T-helper 2 cell treated with Interferon-gamma antibody and Interleukin-4, amounts not matched to agents 5 μg/mL and 100 μg/mL, for 36 hours (primary cell): ENCODE results near the gene ARF3.

Experiments
- DNase-seq: peaks from one replicate; pipeline ENCODE4 v3.0.0; 2021; ENCODE audit warnings: low spot score
- H3K27ac Mint-ChIP-seq: one replicate; pipeline ENCODE4 v1.8.0; 2021; ENCODE audit warnings: mild to moderate bottlenecking, mixed read lengths
- H3K27me3 Mint-ChIP-seq: one replicate; pipeline ENCODE4 v1.8.0; 2021; ENCODE audit warnings: low read depth, mixed read lengths
- H3K36me3 Mint-ChIP-seq: one replicate; pipeline ENCODE4 v1.8.0; 2021; ENCODE audit warnings: low read depth, mixed read lengths
- H3K4me1 Mint-ChIP-seq: one replicate; pipeline ENCODE4 v1.8.0; 2021; ENCODE audit warnings: low read depth, mixed read lengths
- H3K4me3 Mint-ChIP-seq: one replicate; pipeline ENCODE4 v1.8.0; 2022; ENCODE audit warnings: mild to moderate bottlenecking, moderate library complexity, mixed read lengths
- H3K9me3 Mint-ChIP-seq: one replicate; pipeline ENCODE4 v1.8.0; 2021; ENCODE audit warnings: mixed read lengths

Gene ARF3

GRCh38 chr12:48961801-48962200, 4.5 kb upstream of the ARF3 start:
- Mint-ChIP-seq H3K36me3 (peaks cover 2% of the 10 kb centered on the region), H3K4me3 (no peak overlapping the region), H3K4me1 (peaks cover 7% of the 10 kb centered on the region), H3K27ac (no peak overlapping the region), H3K9me3 (no peaks in the 10 kb centered on the region), H3K27me3 (peaks cover 29% of the 10 kb centered on the region)
- no peak for DNase-seq

DNA sequence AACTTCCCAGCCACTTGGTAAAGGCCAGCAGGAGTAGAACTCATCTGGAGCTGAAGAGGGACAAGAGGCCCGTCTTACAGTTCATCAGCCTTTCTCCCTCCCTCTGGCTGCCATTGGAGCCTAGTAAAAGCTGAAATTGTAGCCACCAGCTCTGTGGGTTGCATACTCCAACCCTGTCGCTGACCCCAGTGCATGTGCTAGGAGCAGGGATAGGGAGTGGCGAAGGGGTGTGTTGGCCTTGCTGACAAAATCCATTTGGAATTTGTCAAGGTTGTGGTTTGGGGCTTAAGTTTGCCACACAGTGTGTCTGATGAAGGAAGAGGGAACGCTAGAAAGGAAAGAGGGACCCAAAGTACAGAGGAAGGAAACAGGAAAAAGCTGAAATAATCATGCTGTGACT, 4.0 kb upstream of the ARF3 start:
- H3K27ac Mint-ChIP-seq = no peak overlapping the region
- peaks cover 29% of the 10 kb centered on the region for H3K27me3 Mint-ChIP-seq
- H3K36me3 Mint-ChIP-seq = peaks cover 2% of the 10 kb centered on the region
- no peak overlapping the region for H3K4me3 Mint-ChIP-seq
- DNase-seq = no peak
- peaks cover 12% of the 10 kb centered on the region for H3K4me1 Mint-ChIP-seq
- H3K9me3 Mint-ChIP-seq = no peaks in the 10 kb centered on the region

GRCh38 chr12:48960834-48961233, 3.5 kb upstream of the ARF3 start:
- no peak overlapping the region for H3K27ac Mint-ChIP-seq
- H3K27me3 Mint-ChIP-seq = peaks cover 29% of the 10 kb centered on the region
- H3K36me3 Mint-ChIP-seq = peaks cover 4% of the 10 kb centered on the region
- H3K4me1 Mint-ChIP-seq = peaks cover 17% of the 10 kb centered on the region
- no peak overlapping the region for H3K4me3 Mint-ChIP-seq
- no peaks in the 10 kb centered on the region for H3K9me3 Mint-ChIP-seq
- DNase-seq = no peak

GRCh38 chr12:48958049-48958388, 732 bp upstream of the ARF3 start:
- Mint-ChIP-seq H3K36me3 (peaks cover 13% of the 10 kb centered on the region), H3K4me1 (peaks cover 25% of the 10 kb centered on the region), H3K27me3 (peaks cover 19% of the 10 kb centered on the region), H3K9me3 (no peaks in the 10 kb centered on the region), H3K4me3 (peak overlapping the region; percentile 92), H3K27ac (no peak overlapping the region)
- no peak for DNase-seq

GRCh38 chr12:48956279-48957140, 777 bp downstream of the ARF3 start:
- H3K36me3 Mint-ChIP-seq = peaks cover 20% of the 10 kb centered on the region
- H3K27me3 Mint-ChIP-seq = peaks cover 18% of the 10 kb centered on the region
- peaks cover 28% of the 10 kb centered on the region for H3K4me1 Mint-ChIP-seq
- H3K9me3 Mint-ChIP-seq = no peaks in the 10 kb centered on the region
- peak overlapping the region; percentile 65 for H3K27ac Mint-ChIP-seq
- H3K4me3 Mint-ChIP-seq = peak overlapping the region; percentile 92
- DNase-seq = no peak

DNA sequence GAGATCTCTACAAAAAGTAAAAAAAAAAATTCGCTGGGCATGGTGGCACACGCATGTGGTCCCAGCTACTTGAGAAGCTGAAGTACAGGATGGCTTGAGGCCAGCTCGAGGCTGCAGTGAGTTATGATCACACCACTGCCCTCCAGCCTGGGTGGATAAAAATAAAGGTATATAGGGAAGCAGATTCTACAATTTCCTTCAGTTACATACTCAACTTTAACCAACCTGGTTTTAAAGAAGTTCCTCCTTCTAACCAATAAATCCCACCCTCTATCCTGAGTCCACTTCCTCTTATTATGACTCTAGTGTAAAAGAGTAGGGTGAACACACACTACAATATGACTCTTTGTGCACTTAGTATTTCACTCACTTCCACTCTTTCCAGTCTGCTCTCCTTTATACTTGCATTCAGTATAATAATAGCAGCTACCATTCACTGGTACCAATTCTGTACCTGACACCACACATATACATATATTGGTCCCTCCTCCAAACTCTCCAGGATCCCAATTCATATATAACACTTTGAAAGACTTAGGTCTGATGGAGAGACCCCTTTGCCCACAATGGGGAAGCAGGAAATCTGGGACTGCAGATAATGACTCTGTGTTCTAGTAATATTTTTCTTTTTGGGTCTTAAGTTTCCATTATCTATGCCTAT, 2.3 kb downstream of the ARF3 start:
- H3K27ac Mint-ChIP-seq = no peak overlapping the region
- no peak for DNase-seq
- no peaks in the 10 kb centered on the region for H3K9me3 Mint-ChIP-seq
- H3K36me3 Mint-ChIP-seq = peaks cover 23% of the 10 kb centered on the region
- peaks cover 28% of the 10 kb centered on the region for H3K4me1 Mint-ChIP-seq
- peak overlapping the region; percentile 92 for H3K4me3 Mint-ChIP-seq
- H3K27me3 Mint-ChIP-seq = peaks cover 7% of the 10 kb centered on the region

GRCh38 chr12:48954061-48954460, 3.2 kb downstream of the ARF3 start:
- H3K36me3 Mint-ChIP-seq = peaks cover 23% of the 10 kb centered on the region
- peaks cover 3% of the 10 kb centered on the region for H3K27me3 Mint-ChIP-seq
- H3K27ac Mint-ChIP-seq = no peak overlapping the region
- H3K4me1 Mint-ChIP-seq = peaks cover 28% of the 10 kb centered on the region
- DNase-seq = no peak
- H3K9me3 Mint-ChIP-seq = no peaks in the 10 kb centered on the region
- no peak overlapping the region for H3K4me3 Mint-ChIP-seq

DNA sequence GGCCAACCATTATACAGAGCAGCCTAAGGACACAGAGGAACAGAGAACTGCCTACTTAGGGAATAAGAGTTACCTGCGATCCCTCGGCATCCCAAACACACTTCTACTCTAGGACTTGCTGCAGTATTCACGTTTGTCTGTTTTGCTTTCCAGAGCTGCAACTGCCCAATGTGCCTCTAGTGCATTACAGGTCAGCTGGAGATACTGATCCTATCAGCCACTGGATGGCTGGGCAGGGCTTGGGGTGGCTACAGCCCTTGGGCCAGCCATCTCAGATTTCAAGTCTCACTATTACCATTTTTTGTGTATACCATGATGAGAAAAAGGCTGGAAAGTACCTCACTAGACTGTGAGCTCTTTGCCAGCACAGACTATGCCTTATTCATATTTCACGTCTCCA, 4.6 kb downstream of the ARF3 start:
- Mint-ChIP-seq H3K4me1 (peaks cover 28% of the 10 kb centered on the region), H3K36me3 (peaks cover 28% of the 10 kb centered on the region), H3K4me3 (no peak overlapping the region), H3K9me3 (no peaks in the 10 kb centered on the region), H3K27ac (no peak overlapping the region), H3K27me3 (no peaks in the 10 kb centered on the region)
- DNase-seq = no peak

DNA sequence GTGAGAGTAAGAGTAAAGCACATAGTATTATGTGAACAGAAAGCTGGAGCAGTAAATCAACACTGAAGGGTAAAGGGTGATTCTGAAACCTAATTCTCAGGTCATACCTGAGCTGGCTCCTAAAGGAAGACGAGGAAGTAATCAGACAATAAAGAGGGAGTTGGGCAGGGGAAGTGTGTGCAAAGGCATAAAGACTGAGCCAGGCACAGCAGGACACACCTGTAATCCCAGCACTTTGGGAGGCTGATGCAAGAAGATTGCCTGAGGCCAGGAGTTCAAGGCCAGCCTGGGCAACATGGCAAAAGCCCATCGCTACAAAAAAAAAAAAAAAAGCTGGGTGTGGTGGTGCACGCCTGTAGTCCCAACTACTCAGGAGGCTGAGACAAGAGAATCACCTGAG, 9.6 kb downstream of the ARF3 start:
- no peak overlapping the region for H3K27ac Mint-ChIP-seq
- H3K27me3 Mint-ChIP-seq = no peaks in the 10 kb centered on the region
- peaks cover 15% of the 10 kb centered on the region for H3K36me3 Mint-ChIP-seq
- DNase-seq = no peak
- H3K4me3 Mint-ChIP-seq = no peak overlapping the region
- no peaks in the 10 kb centered on the region for H3K9me3 Mint-ChIP-seq
- peaks cover 12% of the 10 kb centered on the region for H3K4me1 Mint-ChIP-seq

DNA sequence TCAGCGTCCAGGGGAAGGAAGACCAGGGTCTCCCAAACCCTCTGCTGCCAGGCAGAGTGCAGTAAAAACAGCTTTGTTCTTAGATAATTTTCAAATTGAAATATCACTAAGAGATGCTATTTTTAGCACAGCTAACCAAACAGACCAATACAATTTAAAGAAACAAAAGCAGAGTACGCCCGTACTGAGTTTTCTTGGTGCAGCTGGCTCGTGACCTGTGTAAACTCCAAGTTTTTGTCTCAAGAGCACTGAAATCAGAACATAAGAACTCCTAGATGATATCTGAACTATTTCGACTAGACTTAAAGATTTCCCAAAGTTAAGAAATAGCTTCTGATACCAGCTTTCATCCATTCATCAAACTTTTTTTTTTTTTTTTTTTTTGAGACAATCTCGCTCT, 10.3 kb downstream of the ARF3 start:
- Mint-ChIP-seq H3K4me1 (peaks cover 9% of the 10 kb centered on the region), H3K27ac (no peak overlapping the region), H3K4me3 (no peak overlapping the region), H3K36me3 (peaks cover 11% of the 10 kb centered on the region), H3K9me3 (no peaks in the 10 kb centered on the region), H3K27me3 (no peaks in the 10 kb centered on the region)
- no peak for DNase-seq

GRCh38 chr12:48946205-48946604, 11.1 kb downstream of the ARF3 start:
- no peak overlapping the region for H3K27ac Mint-ChIP-seq
- no peak for DNase-seq

GRCh38 chr12:48943221-48943620, 14.1 kb downstream of the ARF3 start:
- H3K27me3 Mint-ChIP-seq = no peaks in the 10 kb centered on the region

More at GRCh38 chr12:48946205-48946604, 11.1 kb downstream of the ARF3 start:
- no peak overlapping the region for H3K4me3 Mint-ChIP-seq
- no peaks in the 10 kb centered on the region for H3K27me3 Mint-ChIP-seq
- H3K4me1 Mint-ChIP-seq = peaks cover 9% of the 10 kb centered on the region
- H3K9me3 Mint-ChIP-seq = no peaks in the 10 kb centered on the region
- peaks cover 13% of the 10 kb centered on the region for H3K36me3 Mint-ChIP-seq

GRCh38 chr12:48940181-48940580, 17.1 kb downstream of the ARF3 start:
- Mint-ChIP-seq H3K4me1 (peaks cover 9% of the 10 kb centered on the region), H3K27me3 (no peaks in the 10 kb centered on the region), H3K4me3 (no peak overlapping the region), H3K27ac (no peak overlapping the region), H3K36me3 (peaks cover 25% of the 10 kb centered on the region), H3K9me3 (no peaks in the 10 kb centered on the region)
- DNase-seq = no peak

More at GRCh38 chr12:48943221-48943620, 14.1 kb downstream of the ARF3 start:
- H3K4me1 Mint-ChIP-seq = peaks cover 7% of the 10 kb centered on the region
- H3K9me3 Mint-ChIP-seq = no peaks in the 10 kb centered on the region
- no peak for DNase-seq
- H3K36me3 Mint-ChIP-seq = peaks cover 20% of the 10 kb centered on the region
- H3K27ac Mint-ChIP-seq = no peak overlapping the region
- no peak overlapping the region for H3K4me3 Mint-ChIP-seq

DNA sequence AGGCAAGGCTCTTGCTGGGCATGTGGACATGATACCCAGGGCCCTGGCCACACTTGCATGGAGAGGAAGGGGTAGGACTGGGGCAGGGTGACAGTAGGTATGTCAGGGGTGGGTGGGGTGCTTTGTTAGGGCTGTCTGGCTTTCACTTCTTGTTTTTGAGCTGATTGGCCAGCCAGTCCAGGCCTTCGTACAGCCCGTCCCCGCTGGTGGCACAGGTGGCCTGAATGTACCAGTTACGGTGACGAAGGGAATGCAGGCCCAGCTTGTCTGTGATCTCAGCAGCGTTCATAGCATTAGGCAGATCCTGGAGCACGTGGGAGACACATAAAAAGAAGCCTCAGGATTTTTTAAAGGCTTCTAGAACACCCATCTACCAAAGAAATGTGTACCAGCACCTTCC, 18.5 kb downstream of the ARF3 start:
- no peaks in the 10 kb centered on the region for H3K9me3 Mint-ChIP-seq
- no peak overlapping the region for H3K4me3 Mint-ChIP-seq
- no peak overlapping the region for H3K27ac Mint-ChIP-seq
- peaks cover 32% of the 10 kb centered on the region for H3K36me3 Mint-ChIP-seq
- peaks cover 12% of the 10 kb centered on the region for H3K4me1 Mint-ChIP-seq
- no peak for DNase-seq
- no peaks in the 10 kb centered on the region for H3K27me3 Mint-ChIP-seq
